Body of pancreas (tissue), 4 donors: ENCODE measurements around the gene TRPC4. TPM values are rescaled to one million over a fixed set of nuclear protein-coding genes. Genes with fewer than 3 reads are reported as not detected.
A peak's percentile ranks its signal among the peaks of the same experiment; 100 is the strongest.

Experiments used
- ATAC-seq: fragments of 150-250 bp; one replicate; pipeline ENCODE4 v1.9.1; 2016
- DNase-seq, 4 donors: peaks; one replicate each; pipeline ENCODE4 v3.0.0-alpha.2; 2019
- H3K27ac ChIP-seq, 4 donors: fragments of 200-600 bp; sonication (generic); 1 replicate in 3 of 4; 2 replicates in 1 of 4; pipeline versions ENCODE4 v1.5.1 to v1.6.1; 2016 to 2019; ENCODE audit warnings: mild to moderate bottlenecking in 1 of 4, mixed read lengths in 1 of 4, moderate library complexity in 1 of 4
- H3K27me3 ChIP-seq, 2 donors: fragments of 200-600 bp; sonication (generic); one replicate each; pipeline ENCODE4 v1.6.0; 2016; ENCODE audit warnings: mild to moderate bottlenecking in 1 of 2
- H3K36me3 ChIP-seq, 2 donors: fragments of 200-600 bp; sonication (generic); replicated peaks in 1 of 2; 2 replicates each; pipeline ENCODE4 v1.5.1; 2016; ENCODE audit warnings: low read depth in 2 of 2; ENCODE audit not compliant: insufficient read depth in 1 of 2
- H3K4me1 ChIP-seq: fragments of 200-600 bp; sonication (generic); one replicate; pipeline ENCODE4 v1.6.0; 2016
- H3K4me3 ChIP-seq, 2 donors: fragments of 200-600 bp; sonication (generic); 1 replicate in 1 of 2; 2 replicates in 1 of 2; pipeline ENCODE4 v1.5.1; 2016 to 2019
- H3K9me3 ChIP-seq, 3 donors: fragments of 200-600 bp; sonication (generic); 1 replicate in 2 of 3; 2 replicates in 1 of 3; pipeline ENCODE4 v1.5.1; 2016
- POLR2A ChIP-seq, 3 donors: fragments of 450-650 bp; IDR thresholded peaks; one replicate each; pipeline ENCODE4 v1.6.1; 2016; ENCODE audit warnings: antibody characterized with exemption in 3 of 3, mild to moderate bottlenecking in 2 of 3
- WGBS, 2 donors: methylation state at CpG; one replicate each; pipeline ENCODE4 v1.1.5; 2017; 5-methylcytosine and 5-hydroxymethylcytosine counted together
- intact Hi-C: fragments of 100-400 bp; cut with DNase I; formaldehyde crosslinking; loops from one replicate; pipeline ENCODE4 v1.15.1; 2023
- total RNA-seq, 2 donors: library from RNA; depleted of rRNA; stranded (reverse); fragments of >200 nt; gene quantifications; one replicate each; pipeline ENCODE4 v1.1.0, GENCODE V29; 2016
- TF ChIP-seq, protein P1 (sequence below), 7 experiments: fragments of 450-650 bp in 4 of 7; fragments of 200-600 bp in 3 of 7; sonication (generic) in 3 of 7; IDR thresholded peaks; one replicate each; pipeline ENCODE4 v1.5.1; 2016 to 2019; ENCODE audit warnings: antibody characterized with exemption in 7 of 7

The TRPC4 gene
- total RNA-seq, 2 donors from 2014 or later, result 0.33 to 2.6 TPM

DNA sequence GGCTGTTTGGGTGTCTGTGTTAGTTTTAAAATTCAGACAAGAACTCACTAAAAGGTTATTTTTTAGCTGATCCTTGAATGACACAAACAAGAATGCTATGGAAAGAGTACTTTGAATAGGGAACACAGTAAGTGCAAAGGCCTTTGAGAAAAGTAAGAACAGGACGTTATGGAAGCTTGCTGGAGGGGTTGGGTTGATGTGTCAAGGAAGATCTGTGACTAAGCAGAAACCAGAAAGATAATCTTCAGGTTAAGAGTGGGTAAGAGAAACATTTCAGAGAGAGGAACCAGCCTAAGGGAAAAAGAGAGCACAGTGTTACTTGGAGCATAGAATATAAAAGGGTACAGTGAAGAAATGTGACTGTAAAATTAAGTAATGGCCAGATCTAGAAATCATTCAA, 41.2 kb upstream of the TRPC4 start:
- 26 to 38% methylated on average over 1 of the region's 1 CpG for WGBS, 2 donors
- Histone ChIP-seq H3K27me3 (no peaks in the 10 kb centered on the region), H3K9me3 (no peaks in the 10 kb centered on the region), H3K4me1 (no peaks in the 10 kb centered on the region), H3K4me3 (no peak overlapping the region), H3K36me3 (no peaks in the 10 kb centered on the region), H3K27ac (no peak overlapping the region)
- DNase-seq (no peak), ATAC-seq (no peak)
- intact Hi-C loops, result no loop called here
- TF ChIP-seq POLR2A (IDR thresholded peaks at IDR 0.05), result no peak
- TF ChIP-seq, protein P1, sequence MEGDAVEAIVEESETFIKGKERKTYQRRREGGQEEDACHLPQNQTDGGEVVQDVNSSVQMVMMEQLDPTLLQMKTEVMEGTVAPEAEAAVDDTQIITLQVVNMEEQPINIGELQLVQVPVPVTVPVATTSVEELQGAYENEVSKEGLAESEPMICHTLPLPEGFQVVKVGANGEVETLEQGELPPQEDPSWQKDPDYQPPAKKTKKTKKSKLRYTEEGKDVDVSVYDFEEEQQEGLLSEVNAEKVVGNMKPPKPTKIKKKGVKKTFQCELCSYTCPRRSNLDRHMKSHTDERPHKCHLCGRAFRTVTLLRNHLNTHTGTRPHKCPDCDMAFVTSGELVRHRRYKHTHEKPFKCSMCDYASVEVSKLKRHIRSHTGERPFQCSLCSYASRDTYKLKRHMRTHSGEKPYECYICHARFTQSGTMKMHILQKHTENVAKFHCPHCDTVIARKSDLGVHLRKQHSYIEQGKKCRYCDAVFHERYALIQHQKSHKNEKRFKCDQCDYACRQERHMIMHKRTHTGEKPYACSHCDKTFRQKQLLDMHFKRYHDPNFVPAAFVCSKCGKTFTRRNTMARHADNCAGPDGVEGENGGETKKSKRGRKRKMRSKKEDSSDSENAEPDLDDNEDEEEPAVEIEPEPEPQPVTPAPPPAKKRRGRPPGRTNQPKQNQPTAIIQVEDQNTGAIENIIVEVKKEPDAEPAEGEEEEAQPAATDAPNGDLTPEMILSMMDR (IDR thresholded peaks at IDR 0.05), result no peak

DNA sequence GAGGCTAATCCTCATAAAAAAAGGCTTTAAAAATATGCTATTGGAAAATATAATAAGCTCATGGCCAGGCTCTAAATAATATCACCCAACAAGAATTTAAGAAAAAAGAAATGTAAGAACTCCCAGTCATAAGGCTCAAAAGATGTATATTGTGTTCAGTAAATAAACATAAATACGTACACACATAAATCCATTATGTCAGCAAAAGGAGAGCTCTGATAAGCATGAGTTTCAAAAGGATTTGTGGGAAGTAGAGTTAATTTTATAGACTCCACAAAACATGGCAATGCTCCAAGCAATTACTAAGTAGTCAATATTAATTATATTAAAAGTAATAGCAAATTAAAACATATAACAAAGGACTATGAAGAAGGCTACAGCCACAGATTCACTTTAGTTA, 37.3 kb upstream of the TRPC4 start:
- 50 to 62% methylated on average over 1 of the region's 1 CpG for WGBS, 2 donors
- no peak for TF ChIP-seq POLR2A (IDR thresholded peaks at IDR 0.05)
- TF ChIP-seq, protein P1 (IDR thresholded peaks at IDR 0.05), result no peak
- H3K4me3 ChIP-seq, result no peak overlapping the region

DNA sequence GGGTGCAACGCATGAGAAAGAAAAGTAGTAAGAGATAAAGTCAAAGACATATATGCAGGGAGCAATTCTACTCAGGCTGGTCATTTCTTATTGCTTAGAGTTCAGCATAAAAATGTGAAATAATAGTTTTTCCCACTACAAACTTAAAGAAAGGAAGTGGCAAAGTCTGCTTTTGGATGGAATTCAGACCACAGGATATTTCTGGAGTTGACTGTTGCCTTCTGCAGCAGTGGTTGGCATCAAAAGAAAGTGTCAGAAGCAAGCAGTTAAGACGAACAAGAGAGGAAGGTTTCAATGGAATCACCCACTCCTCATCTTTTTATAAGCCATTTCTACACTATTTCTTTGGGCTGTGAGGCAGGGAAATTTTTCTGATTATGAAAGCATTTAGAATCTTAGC, 36.2 kb upstream of the TRPC4 start:
- intact Hi-C loops, result no loop called here
- Histone ChIP-seq H3K27ac (no peak overlapping the region), H3K4me1 (no peaks in the 10 kb centered on the region), H3K4me3 (no peak overlapping the region), H3K36me3 (no peaks in the 10 kb centered on the region), H3K27me3 (no peaks in the 10 kb centered on the region), H3K9me3 (no peaks in the 10 kb centered on the region)
- WGBS, 2 donors, result 62 to 72% methylated on average over 2 of the region's 2 CpGs
- TF ChIP-seq POLR2A (IDR thresholded peaks at IDR 0.05), result no peak
- TF ChIP-seq, protein P1 (IDR thresholded peaks at IDR 0.05), result no peak
- DNase-seq (no peak), ATAC-seq (no peak)

More for the DNA sequence above, 37.3 kb upstream of the TRPC4 start:
- ATAC-seq (no peak), DNase-seq (no peak)
- no peak overlapping the region for H3K27ac ChIP-seq
- intact Hi-C loops, result no loop called here
- H3K27me3 ChIP-seq, result no peaks in the 10 kb centered on the region
- H3K36me3 ChIP-seq, result no peaks in the 10 kb centered on the region
- H3K4me1 ChIP-seq, result no peaks in the 10 kb centered on the region
- no peaks in the 10 kb centered on the region for H3K9me3 ChIP-seq

DNA sequence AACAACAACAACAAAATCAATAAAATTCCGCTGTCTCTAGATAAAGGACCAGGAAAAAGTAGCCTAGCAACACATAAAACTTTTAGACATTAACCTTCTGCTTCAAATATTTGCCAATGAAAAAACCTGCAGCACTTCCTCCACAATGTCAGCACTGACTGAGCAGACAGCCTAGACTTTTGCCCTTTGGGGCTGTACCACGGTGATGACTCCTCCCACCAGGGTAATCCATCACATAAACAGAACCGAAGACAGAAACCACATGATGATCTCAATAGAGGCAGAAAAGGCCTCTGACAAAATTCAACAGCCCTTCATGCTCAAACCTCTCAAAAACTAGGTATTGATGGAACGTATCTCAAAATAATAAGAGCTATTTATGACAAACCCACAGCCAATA, 30.2 kb upstream of the TRPC4 start:
- DNase-seq (peak; percentile 10 to 39 (median 15)), ATAC-seq (peak; percentile 91)
- TF ChIP-seq, protein P1 (IDR thresholded peaks at IDR 0.05), result no peak
- no peak for TF ChIP-seq POLR2A (IDR thresholded peaks at IDR 0.05)
- no peaks in the 10 kb centered on the region for H3K4me1 ChIP-seq
- WGBS, 2 donors, result 15 to 18% methylated on average over 4 of the region's 4 CpGs
- H3K27me3 ChIP-seq, result no peaks in the 10 kb centered on the region
- H3K27ac ChIP-seq, result peak overlapping the region in 2 of 4 donors; percentile 45 to 47
- no peaks in the 10 kb centered on the region for H3K36me3 ChIP-seq
- intact Hi-C loops, result no loop called here
- H3K4me3 ChIP-seq, result no peak overlapping the region
- H3K9me3 ChIP-seq, result no peaks in the 10 kb centered on the region

DNA sequence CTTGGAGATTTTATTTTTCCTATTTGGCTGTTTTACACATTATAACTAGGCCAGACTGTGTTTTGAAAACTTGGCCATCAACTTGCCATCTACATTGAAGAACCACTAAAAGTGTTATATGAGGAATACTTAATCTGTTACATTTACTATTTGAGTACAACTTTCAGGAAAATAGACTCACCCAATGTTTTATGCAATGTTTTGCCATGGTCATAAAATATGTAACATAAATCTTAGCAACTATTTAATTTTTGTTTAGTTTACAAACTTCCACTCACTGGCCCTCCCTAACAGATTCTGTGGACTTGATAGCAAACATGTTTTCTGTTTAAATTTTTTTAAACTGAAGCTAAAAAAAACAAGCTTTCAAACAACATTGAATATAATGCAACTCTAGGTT, 23.7 kb upstream of the TRPC4 start:
- Histone ChIP-seq H3K4me1 (no peaks in the 10 kb centered on the region), H3K9me3 (no peaks in the 10 kb centered on the region), H3K27me3 (no peaks in the 10 kb centered on the region), H3K27ac (no peak overlapping the region), H3K4me3 (no peak overlapping the region), H3K36me3 (no peaks in the 10 kb centered on the region)
- no peak for TF ChIP-seq POLR2A (IDR thresholded peaks at IDR 0.05)
- TF ChIP-seq, protein P1 (IDR thresholded peaks at IDR 0.05), result no peak
- ATAC-seq, result no peak
- DNase-seq, result no peak
- intact Hi-C loops, result no loop called here
